GM12878 (cell line): ENCODE data around the gene SIT1. TPM values are rescaled to one million over a fixed set of nuclear protein-coding genes. Genes with fewer than 3 reads are reported as not detected.
A peak's percentile ranks its signal among the peaks of the same experiment; 100 is the strongest.

Experiments
- CTCF ChIP-seq, 3 experiments: IDR thresholded peaks in 2 of 3; conservative IDR thresholded peaks in 1 of 3; 2 replicates each; pipeline ENCODE4 v1.5.1; 2011; ENCODE audit warnings: low read depth in 3 of 3, low read length in 3 of 3, mild to moderate bottlenecking in 3 of 3, control low read depth in 2 of 3, moderate library complexity in 2 of 3, inconsistent platforms in 1 of 3, mixed read lengths in 1 of 3; ENCODE audit not compliant: control insufficient read depth in 2 of 3, insufficient read depth in 1 of 3; ENCODE audit errors: extremely low read depth in 1 of 3
- EGR1 ChIP-seq, 2 experiments: IDR thresholded peaks; 1 replicate in 1 of 2; 2 replicates in 1 of 2; pipeline ENCODE4 v1.6.1; 2011 to 2012; ENCODE audit warnings: low read depth in 2 of 2, low read length in 2 of 2, borderline replicate concordance in 1 of 2, mild to moderate bottlenecking in 1 of 2, moderate library complexity in 1 of 2
- IKZF1 ChIP-seq: fragments of 450-650 bp; conservative IDR thresholded peaks from 2 replicates; pipeline ENCODE4 v1.6.1; 2017; ENCODE audit warnings: antibody characterized with exemption, mild to moderate bottlenecking
- IKZF2 ChIP-seq, 2 experiments: fragments of 450-650 bp; IDR thresholded peaks; 2 replicates each; pipeline ENCODE4 v1.6.1; 2017; ENCODE audit warnings: mild to moderate bottlenecking in 2 of 2, moderate library complexity in 2 of 2
- NFYA ChIP-seq: IDR thresholded peaks from 2 replicates; pipeline ENCODE4 v1.6.1; 2011; ENCODE audit warnings: low read depth, mild to moderate bottlenecking, low read length, improper control_type of control experiment, borderline replicate concordance
- NFYB ChIP-seq: IDR thresholded peaks from 2 replicates; pipeline ENCODE4 v1.6.1; 2011; ENCODE audit warnings: low read depth, mild to moderate bottlenecking, low read length, improper control_type of control experiment, moderate library complexity; ENCODE audit not compliant: insufficient read depth
- PAX5 ChIP-seq: IDR thresholded peaks from 2 replicates; pipeline ENCODE4 v1.6.1; 2011; ENCODE audit warnings: low read depth, low read length, borderline replicate concordance
- SMC3 ChIP-seq: IDR thresholded peaks from 2 replicates; pipeline ENCODE4 v1.6.1; 2011; ENCODE audit warnings: low read length, improper control_type of control experiment, borderline replicate concordance
- ZBTB4 ChIP-seq: fragments of 450-650 bp; formaldehyde crosslinking; IDR thresholded peaks from 2 replicates; pipeline ENCODE4 v1.4.0; 2022; ENCODE audit warnings: mild to moderate bottlenecking, moderate library complexity
- polyA plus RNA-seq, 11 experiments: library from polyadenylated mRNA; depleted of rRNA in 4 of 11; unstranded in 6 of 11; stranded (reverse) in 5 of 11; fragments of >200 nt; fragmentation: Nextera tagmentation in 4 of 11; fragmentation: Illumina TruSeq in 1 of 11; extraction: Ambion mirVana in 4 of 11; extraction: Trizol in 1 of 11; gene quantifications; 1 replicate in 1 of 11; 2 replicates in 10 of 11; pipeline versions ENCODE4 v1.2.1 to v1.2.3, GENCODE V29; 2011 to 2016; ENCODE audit warnings: inconsistent platforms in 2 of 11, missing spikeins in 2 of 11, low read depth in 1 of 11
- total RNA-seq, 4 experiments: library from RNA; depleted of rRNA in 3 of 4; stranded (reverse); fragments of >200 nt in 3 of 4; fragmentation: Illumina TruSeq in 1 of 4; extraction: Trizol in 1 of 4; gene quantifications; 2 replicates each; pipeline versions ENCODE4 v1.2.1 to v1.2.3, GENCODE V29; 2013 to 2021
- TF ChIP-seq, protein P1 (sequence below): IDR thresholded peaks from 2 replicates; pipeline ENCODE4 v1.6.1; 2012; ENCODE audit warnings: low read depth, low read length, improper control_type of control experiment
- TF ChIP-seq, protein P2 (sequence below): fragments of 450-650 bp; IDR thresholded peaks from 2 replicates; pipeline ENCODE4 v1.6.1; 2016; ENCODE audit warnings: mild to moderate bottlenecking

Gene SIT1
- total and polyA plus RNA-seq, 10 of the 15 experiments (the other 5 are each of a cell fraction or from before 2014, with no cell fraction given): 0.97 to 137 (median 59.7) TPM

DNA sequence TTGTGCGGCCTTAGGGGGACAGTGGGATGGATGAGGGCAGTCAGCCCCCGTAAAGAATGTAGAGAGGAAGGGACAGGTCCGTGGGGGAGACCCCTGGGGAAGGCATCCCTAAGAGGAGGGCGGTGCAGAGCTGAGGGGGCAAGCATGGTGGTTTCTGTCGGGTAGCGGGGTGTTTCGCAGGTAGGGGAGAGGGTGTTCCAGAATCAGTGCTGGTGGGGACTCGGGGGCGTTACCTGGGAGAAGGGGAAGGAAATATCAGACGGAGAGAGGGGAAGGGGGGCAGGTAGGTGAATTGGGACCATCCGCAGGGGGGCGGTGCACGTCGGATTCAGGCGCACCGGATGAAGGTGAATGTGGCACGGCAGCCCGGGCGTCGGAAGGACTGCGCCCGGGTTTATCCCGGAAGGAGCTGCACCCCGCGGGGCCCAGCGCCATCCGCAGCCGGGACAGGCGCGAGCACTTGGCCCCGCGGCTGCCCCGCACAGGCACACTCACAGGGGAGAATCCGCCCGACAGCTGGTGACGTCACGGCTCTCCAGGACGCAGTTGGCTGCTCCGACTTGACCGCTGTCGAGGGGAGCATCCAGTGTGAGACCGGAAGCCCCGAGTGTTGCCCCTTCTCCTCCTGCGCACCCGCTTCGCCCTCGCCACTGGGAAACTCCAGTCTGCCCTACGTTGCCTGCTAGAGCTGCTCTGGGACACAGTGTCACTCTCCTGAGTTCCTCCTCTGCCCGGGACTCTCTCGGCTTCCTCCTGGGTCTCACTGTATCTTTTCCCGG lies 33.9 kb downstream of the SIT1 start (continued):
- TF ChIP-seq ZBTB4 (CRISPR knock-in tag) (no peak), SMC3 (peak; percentile 17; the same call in 1 of the 2 replicates), PAX5 (peak; percentile 73; the same call in 1 of the 2 replicates), CTCF (IDR thresholded peaks at IDR 0.05 in 2 of 3, conservative IDR thresholded peaks at IDR 0.05 in 1 of 3; ENCODE audit: control insufficient read depth in 2 of 3, extremely low read depth in 1 of 3, insufficient read depth in 1 of 3, low read depth in 3 of 3, low read length in 3 of 3) (peak; percentile 21 to 37 (median 34); a peak in 4 of 6 replicates), EGR1 (IDR thresholded peaks at IDR 0.05; ENCODE audit: borderline replicate concordance in 1 of 2, low read depth in 2 of 2, low read length in 2 of 2) (peak in 1 of 2 experiments; percentile 39; a peak in 1 of 3 replicates), NFYB (peak; percentile 45; the same call in 1 of the 2 replicates), IKZF2 (IDR thresholded peaks at IDR 0.05) (0 out of 4 replicates have a peak, but pooled peaks of 1 of the 2 experiments have one; percentile 19), NFYA (no peak), IKZF1 (peak; percentile 90)
- TF ChIP-seq, protein P1, sequence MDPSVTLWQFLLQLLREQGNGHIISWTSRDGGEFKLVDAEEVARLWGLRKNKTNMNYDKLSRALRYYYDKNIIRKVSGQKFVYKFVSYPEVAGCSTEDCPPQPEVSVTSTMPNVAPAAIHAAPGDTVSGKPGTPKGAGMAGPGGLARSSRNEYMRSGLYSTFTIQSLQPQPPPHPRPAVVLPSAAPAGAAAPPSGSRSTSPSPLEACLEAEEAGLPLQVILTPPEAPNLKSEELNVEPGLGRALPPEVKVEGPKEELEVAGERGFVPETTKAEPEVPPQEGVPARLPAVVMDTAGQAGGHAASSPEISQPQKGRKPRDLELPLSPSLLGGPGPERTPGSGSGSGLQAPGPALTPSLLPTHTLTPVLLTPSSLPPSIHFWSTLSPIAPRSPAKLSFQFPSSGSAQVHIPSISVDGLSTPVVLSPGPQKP: peak; percentile 14; the same call in 1 of the 2 replicates
- TF ChIP-seq, protein P2, sequence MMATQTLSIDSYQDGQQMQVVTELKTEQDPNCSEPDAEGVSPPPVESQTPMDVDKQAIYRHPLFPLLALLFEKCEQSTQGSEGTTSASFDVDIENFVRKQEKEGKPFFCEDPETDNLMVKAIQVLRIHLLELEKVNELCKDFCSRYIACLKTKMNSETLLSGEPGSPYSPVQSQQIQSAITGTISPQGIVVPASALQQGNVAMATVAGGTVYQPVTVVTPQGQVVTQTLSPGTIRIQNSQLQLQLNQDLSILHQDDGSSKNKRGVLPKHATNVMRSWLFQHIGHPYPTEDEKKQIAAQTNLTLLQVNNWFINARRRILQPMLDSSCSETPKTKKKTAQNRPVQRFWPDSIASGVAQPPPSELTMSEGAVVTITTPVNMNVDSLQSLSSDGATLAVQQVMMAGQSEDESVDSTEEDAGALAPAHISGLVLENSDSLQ: peak; percentile 29; the same call in 1 of the 2 replicates
